Measurements from ENCODE around the gene ARHGAP10. TPM values are rescaled to one million over a fixed set of nuclear protein-coding genes. Genes with fewer than 3 reads are reported as not detected.

Gene ARHGAP10
- total RNA-seq, 1 donor from 2014 or later = 2.9 TPM

DNA sequence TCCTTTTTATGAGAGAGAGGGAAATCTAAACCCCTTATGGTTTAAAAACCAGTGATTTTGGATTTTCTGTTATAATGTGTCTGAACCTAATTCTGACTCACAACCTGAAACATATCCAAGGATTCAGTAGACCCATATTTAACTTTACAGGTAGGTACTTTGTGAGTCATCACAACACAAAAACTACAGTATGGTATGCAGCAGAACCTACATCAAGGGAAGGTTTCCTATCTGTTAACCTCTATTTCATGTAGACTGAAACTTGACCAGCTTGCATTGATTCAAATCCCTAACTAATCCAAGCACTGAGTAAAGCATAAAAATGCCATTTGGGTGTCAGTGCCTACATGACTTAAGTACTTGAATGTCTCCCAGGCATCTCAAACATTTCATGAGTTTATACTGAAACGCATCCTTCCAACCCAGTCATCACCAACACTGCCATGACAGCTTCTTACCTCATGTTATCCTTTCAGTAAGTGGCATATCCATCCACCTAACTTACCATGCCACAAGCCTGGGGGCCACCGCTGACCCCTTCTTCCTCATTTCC lies 4.3 kb upstream of the ARHGAP10 start:
- FAIRE-seq (no peak), DNase-seq (ENCODE audit: low spot score in 2 of 2) (no peak)

DNA sequence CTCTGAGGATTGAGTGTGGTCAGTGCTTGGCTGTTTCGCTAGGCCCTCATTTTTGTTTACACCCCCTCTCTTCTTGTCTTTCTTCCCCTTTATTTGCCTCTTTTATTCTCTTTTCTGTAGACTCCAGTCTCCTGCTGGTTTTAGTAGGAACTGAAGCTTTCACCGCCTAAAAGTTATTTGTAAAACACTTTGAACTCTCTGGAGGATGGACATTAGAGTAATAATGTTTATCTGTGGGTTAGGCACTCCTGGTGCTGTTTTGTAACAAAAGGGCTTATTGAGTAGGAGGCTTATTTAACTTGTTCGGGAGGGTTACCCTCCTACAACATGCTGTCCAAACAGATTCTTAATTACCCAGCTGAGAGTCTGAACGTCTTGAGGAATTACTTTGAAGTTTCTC lies 1.6 kb upstream of the ARHGAP10 start:
- FAIRE-seq (no peak), DNase-seq (ENCODE audit: low spot score in 2 of 2) (no peak)

DNA sequence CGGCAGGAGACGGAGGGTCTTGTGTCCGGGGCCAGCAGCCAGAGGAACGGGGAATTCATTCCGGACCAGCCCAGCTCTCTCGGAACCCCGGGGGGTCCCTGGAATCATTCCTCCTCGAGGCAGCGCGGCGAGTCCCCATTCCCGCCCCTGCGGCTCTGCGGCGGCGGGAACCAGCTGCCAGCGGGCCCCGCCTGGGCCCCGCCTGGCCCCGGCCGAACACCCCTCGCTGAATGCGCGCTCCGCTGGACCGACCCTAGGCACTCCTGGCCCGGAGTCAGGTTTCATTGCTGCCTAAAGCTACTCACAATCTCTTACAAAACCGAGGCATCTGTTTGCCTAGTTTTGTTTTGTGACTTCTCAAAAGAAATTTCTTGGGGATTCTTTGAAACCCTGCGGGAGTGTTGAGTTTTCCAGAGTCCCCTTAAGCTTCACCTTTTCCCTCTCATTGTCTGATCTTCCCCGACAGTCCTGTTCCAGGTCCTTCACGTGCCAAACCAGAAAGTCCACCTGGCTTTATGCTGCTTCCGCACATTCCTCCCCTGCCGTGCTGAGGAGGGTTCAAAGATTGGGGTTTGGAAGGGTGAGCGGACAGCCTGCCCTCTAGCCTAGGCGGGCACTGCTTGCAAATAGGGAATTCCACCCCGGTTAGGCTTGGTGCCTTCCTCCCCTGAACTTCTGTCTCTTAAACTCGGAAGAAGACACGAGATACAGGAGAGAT lies 789 bp downstream of the ARHGAP10 start:
- no peak for FAIRE-seq
- DNase-seq (ENCODE audit: low spot score in 2 of 2) = peak in 1 of 2 donors; percentile 34

DNA sequence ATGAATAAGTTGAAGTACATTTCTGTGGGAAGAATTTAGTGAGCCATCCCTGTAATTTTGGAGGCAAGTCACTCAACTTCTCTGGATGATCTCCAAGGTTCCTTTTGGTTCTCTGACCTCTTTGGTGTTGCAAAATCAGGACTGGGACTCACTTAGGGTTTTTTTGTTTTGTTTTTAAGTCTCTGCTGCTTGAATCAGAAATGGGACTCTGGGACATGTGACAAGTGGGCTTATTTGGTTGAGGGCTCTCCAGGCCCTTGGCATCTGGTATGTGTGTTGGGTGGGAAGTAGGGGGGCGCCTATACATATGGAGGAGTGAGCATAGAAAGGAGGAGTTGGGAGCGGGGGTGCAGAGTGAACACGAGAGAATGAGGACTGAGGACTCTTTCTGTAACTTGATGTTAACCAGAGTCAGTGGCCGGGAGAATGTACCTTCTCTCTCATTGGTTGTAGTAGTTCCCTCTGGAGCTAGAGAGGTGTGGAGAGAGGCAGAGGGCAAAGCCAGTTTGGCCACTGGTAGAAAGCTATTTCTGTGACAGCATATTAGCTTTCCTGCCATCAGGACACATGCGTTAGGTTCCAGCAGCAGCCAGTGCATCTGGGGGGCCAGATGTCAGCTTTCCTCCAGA lies 1.9 kb downstream of the ARHGAP10 start:
- FAIRE-seq (no peak), DNase-seq (ENCODE audit: low spot score in 2 of 2) (no peak)

DNA sequence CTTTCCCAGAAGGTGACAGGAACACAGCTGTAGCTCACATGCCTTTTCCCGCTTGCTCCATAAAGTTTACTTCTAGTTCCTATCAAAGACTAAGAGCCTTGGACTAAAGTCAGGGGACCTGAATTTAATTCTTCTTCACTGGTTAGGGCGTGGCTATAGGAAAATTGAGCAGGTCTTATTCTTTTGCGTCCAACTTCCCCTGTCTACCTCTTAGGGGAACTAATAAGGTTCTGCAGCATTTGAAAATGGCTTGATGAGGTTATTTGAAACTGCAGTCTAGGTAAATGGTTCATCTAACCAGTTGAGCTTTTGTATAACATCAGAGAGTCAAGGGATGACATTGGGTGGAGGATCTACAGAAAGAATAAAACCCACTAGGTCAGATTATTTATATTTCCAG lies 2.6 kb downstream of the ARHGAP10 start:
- DNase-seq (ENCODE audit: low spot score in 2 of 2) = no peak
- FAIRE-seq = no peak

DNA sequence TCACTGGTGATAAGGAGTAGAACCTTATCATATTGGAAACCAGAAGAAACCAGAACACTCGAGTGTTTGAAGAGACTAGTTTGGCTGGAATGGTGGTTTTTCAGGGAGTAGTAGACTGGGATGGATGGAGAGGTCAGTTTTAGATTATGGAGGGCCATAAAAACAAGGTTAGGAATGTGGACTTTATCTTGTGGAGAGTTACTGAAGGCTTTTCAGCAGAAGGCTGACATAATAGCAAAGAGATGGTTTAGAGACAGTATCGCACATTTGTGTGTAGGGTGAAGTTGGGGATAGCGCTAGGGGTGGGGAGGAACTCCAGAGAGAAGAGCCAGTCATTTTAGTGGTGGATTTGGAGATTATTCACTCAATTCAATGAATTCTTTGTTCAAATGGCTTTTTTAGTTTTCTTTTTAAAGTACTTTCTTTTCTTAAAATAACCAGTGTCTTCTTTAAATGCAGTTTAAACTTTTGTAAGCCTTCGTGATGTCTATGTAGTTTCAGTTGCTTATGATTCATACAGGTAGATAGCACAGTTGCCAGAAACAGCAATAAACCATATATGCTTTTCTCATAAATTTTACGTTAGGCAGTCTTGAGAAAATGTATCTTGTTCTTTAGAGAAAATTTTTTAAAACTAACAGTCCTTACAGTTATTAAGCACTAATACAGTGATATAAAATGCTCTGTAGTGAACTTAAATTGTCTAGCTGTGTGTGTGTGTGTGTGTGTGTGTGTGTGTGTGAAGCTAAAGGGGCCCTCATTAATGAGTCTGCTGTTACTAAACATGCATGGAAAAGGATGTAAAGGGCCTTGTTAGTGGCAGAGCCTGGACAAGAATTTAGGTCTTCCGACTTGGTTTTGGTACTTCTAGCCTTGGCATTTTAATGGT lies 3.8 kb downstream of the ARHGAP10 start:
- FAIRE-seq = no peak

DNA sequence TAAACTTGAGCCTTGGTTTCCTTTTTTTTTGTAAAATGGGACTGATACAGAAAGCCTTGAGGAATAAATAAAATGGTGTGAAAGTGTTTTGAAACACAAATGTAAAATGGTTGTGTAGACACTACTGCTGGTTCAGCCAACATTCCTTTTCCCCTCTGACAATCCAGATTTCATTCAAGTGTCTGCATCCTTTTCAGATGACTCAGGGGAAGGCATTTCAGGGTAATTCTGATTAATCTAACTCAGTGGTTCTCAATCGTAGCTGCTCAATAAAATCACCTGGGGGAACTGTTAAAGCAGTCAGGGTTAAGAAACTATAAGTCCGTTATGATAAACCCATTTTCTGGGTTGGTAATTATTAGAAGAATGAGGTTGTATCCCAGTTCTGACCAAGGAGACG lies 4.6 kb downstream of the ARHGAP10 start:
- DNase-seq (ENCODE audit: low spot score in 2 of 2) (no peak), FAIRE-seq (no peak)

More for the DNA sequence above, 3.8 kb downstream of the ARHGAP10 start:
- DNase-seq (ENCODE audit: low spot score in 2 of 2) = no peak

DNA sequence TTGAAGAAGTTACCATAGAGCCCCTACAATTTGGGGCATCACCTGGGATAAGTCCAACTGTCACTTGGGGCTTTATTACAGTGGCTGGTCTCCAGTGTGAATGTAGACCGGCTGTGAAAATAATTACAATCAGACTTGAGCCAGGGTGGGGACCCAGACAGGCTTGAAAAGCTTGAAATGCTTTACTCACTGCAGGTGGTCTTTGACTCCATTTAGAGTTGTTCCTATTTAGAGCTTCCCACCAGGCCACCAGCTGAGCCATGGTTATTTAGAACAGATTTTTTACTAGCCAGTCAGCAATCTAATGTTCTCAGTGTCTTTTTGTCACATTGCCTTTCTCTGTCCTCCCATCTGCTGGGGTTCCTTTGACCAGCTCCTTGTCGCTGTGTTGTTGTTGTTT lies 5.7 kb downstream of the ARHGAP10 start:
- DNase-seq (ENCODE audit: low spot score in 2 of 2) (no peak), FAIRE-seq (no peak)

DNA sequence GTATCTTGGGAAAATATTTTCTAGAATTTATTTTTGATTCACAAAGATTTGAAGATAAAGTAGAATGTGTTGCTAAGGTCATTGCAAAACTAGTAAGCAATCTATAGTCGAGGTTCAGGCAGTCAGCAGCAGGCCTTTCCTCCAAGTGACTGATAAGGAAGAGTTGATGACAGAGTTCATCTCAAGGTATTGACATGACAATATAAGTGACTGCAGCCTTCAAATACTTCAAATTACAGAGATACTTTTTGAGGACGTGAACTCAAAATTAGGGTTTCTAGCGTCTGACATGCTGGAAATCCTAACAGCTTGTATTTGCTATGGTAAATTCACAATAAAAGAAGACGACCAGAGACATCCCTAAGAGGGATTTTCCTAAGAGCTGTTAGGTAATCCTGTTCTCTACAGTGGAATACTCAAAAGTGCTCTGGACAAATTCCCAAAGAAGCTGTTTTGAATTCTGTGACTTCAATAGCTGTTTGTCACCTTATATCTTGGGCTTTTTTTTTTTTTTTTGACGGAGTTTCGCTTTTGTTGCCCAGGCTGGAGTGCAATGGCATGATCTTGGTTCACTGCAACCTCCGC lies 7.4 kb downstream of the ARHGAP10 start:
- DNase-seq (ENCODE audit: low spot score in 2 of 2) = no peak
- FAIRE-seq = no peak

DNA sequence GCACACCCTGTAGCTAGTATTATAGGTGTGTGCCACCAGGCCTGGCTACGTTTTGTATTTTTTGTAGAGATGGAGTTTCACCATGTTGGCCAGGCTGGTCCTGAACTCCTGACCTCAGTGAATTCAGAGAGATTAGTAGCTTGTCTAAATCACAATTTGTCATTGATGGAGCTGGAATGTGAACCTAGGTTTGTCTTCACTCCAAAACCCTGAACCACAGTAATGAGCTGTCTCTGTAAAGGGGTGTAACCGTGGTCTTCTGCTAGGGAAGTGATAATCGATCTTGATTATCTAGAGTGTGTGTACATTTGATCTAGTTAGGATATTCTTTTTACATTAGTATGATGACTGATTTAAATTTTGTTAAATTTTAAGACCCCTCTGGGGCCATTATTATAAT lies 8.3 kb downstream of the ARHGAP10 start:
- DNase-seq (ENCODE audit: low spot score in 2 of 2) (no peak), FAIRE-seq (no peak)

DNA sequence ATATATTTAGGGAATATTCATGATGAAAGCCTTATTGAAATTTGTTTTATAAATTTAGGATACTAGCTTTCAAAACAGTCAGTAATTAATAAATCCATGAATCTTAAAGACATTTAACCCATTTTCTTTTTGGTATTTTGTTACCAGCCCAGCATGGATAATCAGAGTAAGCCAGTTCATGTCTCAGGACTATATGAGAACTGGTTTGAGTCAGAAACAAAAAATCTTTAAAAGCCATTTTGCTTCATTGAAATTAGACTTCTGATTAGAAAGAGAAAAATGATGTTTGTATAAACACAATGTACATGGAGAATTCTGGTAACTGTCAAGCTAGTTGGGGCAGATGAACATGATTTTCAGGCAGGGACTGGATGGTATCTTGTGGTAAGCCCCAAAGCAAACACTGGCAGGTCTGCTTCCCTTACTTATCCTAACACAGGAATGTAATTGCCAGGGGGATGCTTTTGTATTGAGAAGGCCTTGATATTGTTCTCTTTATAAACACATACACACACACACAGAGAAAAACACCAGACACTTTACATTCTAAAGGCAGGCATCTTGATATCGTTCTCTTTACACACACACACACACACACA lies 9.4 kb downstream of the ARHGAP10 start:
- no peak for DNase-seq (ENCODE audit: low spot score in 2 of 2)
- no peak for FAIRE-seq

DNA sequence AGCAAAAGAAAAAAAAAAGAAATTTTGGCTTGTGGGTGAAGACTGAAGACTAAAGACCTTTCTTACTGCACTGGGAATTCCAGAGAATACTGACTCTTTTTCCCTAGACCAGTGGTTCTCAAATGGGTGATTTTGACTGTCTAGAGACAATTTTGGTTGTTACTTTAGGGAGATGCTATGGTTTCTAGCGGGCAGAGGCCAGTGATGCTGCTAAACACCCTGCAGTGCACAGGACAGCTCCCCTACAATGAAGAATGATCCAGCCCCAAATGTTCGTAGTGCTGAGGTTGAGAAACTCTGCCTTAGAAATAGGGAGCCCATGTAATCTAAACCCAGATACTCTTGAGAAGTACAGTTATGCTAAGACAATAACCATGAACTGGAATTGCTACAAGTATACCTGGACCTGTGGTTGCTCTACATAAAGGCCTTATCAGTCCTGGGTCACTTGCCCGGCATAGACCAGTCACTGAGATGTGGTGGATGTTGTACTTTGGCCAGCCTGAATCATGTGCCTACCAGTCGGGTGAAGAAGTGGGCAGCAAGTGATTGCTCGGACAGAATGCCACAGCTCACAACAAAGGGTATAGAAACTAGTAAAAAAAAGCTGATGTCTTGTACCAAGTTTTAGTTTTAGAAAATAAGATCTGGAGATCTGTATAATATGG lies 16.0 kb downstream of the ARHGAP10 start:
- FAIRE-seq = no peak

DNA sequence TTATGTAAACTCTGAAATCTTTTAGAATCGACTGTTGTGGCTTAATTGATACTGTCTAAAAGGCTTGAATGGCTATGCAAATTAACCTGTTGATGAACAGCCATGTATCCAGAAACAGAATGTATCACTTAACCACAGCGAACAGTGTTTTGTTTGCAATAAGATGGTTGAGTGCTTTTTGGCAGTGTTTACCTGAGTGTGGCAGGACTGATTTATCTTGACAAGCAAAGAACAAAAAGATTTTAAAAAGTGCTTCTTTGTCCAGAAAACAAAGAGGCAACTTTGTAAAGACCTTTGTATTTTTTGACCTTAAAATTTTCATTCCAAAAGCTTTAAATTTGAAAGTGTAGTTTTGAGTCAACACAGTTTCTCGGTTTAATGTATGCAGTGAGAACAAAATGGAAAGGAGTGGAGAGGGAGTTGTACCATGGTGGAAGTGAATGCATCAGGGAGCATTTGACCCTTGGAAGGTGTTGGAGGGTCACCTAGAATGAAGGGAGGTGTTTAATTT lies 18.0 kb downstream of the ARHGAP10 start:
- FAIRE-seq = no peak

More for the DNA sequence above, 16.0 kb downstream of the ARHGAP10 start:
- no peak for DNase-seq (ENCODE audit: low spot score in 2 of 2)

DNA sequence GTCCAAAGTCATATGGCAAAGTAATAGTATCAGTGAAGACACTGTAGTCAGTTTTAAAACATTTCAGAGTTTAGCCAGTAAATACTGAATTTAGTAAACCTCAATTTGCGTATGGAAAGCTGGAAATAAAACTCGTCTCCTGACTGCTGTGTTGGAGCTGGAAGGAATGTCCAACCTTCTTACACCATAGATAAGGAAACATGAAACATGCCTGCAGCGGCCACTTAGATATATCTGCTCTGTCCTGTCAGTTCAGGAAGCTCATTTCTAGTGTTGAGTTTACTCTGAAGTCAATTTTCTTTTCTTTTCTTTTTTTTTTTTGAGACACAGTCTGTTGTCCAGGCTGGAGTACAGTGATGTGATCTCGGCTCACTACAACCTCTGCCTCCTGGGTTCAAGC lies 21.2 kb downstream of the ARHGAP10 start:
- FAIRE-seq = no peak
- DNase-seq (ENCODE audit: low spot score in 2 of 2) = no peak

More for the DNA sequence above, 18.0 kb downstream of the ARHGAP10 start:
- DNase-seq (ENCODE audit: low spot score in 2 of 2) = no peak

DNA sequence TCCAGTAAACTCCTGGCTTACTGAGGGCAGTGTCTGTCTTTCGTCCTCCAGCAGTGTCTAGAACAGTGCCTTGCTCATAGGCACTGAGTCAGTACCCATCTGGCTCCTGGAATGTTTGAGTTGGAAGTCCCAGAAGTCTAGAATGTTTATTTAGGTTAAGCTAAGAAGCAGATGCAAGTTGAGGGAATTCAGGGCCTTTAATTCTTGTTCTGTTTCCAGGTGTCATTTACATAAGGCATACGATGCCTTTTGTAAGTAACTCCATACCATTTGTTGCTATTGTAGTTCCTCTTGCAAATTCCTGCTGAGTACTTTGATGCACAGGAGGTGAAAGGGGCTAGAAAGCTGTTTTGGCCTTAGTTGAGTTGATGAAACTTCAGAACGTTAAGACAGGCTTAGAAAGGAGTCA lies 22.2 kb downstream of the ARHGAP10 start:
- no peak for DNase-seq (ENCODE audit: low spot score in 2 of 2)

DNA sequence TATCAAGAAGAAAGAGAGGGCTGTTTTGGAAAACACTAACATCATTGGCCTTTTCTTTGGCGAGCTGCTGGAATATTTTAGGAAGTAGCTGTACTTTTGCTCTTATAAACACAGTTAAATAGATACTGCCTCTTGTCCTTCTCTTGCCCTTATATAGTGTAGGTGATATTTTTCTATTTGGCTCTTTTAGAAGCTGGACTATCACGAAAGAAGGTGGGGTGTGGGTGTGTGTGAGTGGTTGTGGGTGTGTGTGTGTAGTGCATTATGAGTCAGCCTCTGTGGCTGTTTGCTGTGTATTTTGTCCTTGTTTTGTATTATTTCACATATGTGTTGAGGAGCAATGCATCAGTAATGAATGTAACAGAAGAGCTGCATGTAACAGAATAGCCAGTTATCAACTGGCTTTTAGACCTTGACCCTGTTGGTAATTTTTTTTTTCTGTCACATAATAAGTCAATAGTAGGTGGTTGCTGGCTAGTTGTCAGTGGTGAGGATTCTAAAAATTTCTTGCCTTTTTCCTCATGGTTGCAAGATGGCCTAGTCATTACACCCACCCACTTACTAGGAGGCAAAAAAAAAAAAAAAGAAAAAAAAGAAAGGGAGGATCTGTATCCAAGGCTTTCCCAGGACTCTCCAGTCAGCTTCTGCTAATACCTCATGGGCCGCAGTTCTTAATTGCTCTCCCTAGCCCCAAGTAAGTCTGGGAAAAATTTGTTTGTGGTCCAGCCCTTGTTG lies 23.8 kb downstream of the ARHGAP10 start:
- FAIRE-seq (no peak), DNase-seq (ENCODE audit: low spot score in 2 of 2) (no peak)

More for the DNA sequence above, 22.2 kb downstream of the ARHGAP10 start:
- FAIRE-seq = no peak

DNA sequence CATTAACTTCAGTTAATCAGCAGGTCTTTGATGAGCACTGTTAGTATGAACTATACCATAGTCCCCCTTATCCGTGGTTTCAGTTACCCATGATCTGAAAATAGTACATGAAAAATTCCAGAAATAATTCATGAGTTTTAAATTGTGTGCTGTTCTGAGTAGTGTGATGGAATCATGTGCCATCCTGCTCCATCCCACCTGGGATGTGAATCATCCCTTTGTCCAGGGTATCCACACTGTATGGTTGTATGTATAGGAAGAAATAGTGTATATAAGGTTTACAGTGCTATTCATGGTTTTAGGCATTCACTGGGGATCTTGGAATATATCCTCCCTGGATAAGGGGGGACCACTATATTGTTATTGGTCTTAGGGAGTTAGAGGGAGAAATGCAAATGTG lies 24.5 kb downstream of the ARHGAP10 start:
- DNase-seq (ENCODE audit: low spot score in 2 of 2) = no peak
- FAIRE-seq = no peak

DNA sequence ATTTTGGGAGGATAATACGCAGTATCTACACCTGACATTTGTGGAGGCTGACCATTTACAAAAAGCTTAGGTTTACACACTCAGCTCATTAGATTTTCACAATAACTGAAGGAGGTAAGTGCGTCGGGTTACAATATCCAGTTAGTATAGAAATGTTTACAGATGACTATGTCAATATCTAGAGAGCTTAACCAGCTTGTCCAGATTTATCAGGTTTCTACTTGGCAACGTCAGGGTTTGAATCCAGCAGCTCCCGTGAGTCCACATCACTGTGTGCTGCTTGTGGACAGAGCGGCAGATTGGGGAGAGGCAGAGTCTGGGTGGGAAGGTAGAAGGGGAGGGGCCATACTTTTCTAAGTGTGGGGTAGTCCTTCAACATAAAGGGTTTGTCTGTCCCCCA lies 28.3 kb downstream of the ARHGAP10 start:
- FAIRE-seq = no peak
- no peak for DNase-seq (ENCODE audit: low spot score in 2 of 2)

DNA sequence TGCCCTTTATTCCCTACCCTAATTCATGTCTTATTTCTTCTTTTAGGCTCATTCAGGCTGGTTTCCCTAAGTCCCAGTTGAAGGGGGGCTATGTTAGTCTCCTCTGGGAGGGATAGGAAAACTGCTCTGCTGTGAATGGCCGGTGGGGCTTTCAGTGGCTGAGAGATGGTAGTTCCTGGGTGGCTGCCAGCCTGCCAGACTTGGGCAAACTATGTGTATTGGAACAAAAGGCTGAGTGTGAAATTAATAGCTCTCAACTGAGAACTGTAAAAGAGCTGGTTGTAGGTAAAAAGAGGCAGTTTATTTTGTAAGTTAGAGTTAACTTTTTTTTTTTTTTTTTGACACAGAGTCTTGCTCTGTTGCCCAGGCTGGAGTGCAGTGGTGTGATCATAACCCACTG lies 28.8 kb downstream of the ARHGAP10 start:
- DNase-seq (ENCODE audit: low spot score in 2 of 2) (no peak), FAIRE-seq (no peak)

Measured in frontal cortex (tissue), 4 donors.